Neural cell (in vitro differentiated cells): ENCODE measurements around the gene ALOX5AP.

ENCODE experiments used
- EP300 ChIP-seq: fragments of 450-650 bp; conservative IDR thresholded peaks from 2 replicates; pipeline ENCODE4 v1.6.1; 2014; ENCODE audit warnings: antibody characterized with exemption, mild to moderate bottlenecking, moderate library complexity; ENCODE audit not compliant: poor library complexity, severe bottlenecking
- EZH2 ChIP-seq: fragments of 200-600, 300-800 bp; shearing (Covaris generic), sonication (generic); IDR thresholded peaks from 2 replicates; pipeline ENCODE4 v1.6.1; 2014; ENCODE audit warnings: antibody characterized with exemption, low read length, borderline replicate concordance, mild to moderate bottlenecking; ENCODE audit not compliant: insufficient read depth, poor library complexity, severe bottlenecking
- MXI1 ChIP-seq: fragments of 450-650 bp; conservative IDR thresholded peaks from 2 replicates; pipeline ENCODE4 v1.6.1; 2014; ENCODE audit warnings: antibody characterized with exemption, mild to moderate bottlenecking; ENCODE audit not compliant: poor library complexity, severe bottlenecking
- RAD21 ChIP-seq: fragments of 450-650 bp; conservative IDR thresholded peaks from 2 replicates; pipeline ENCODE4 v1.6.1; 2014; ENCODE audit warnings: antibody characterized with exemption, mild to moderate bottlenecking, moderate library complexity
- TF ChIP-seq, protein P1 (sequence below): fragments of 450-650 bp; IDR thresholded peaks from 2 replicates; pipeline ENCODE4 v1.5.1; 2014; ENCODE audit warnings: antibody characterized with exemption, mild to moderate bottlenecking, moderate library complexity; ENCODE audit not compliant: poor library complexity, severe bottlenecking

DNA sequence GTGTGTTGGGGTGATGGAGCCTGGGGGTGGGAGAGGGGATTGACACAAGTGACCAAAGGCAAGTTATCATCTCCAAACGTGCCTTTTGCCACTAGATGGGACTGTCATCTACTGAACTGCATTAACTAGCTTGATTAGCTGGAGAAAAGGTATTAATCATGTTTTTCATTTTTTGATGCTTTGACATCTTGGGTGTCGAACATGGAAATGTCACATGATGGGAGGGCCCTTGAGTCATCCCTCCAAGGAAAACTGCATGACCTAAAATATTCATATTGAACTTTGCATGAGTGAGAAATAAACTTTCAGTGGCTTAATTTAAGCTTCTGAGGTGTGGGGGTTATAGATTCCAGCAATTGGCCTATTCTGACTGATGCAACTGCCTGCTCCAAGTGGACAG lies 73.3 kb downstream of the ALOX5AP start:
- TF ChIP-seq, protein P1, sequence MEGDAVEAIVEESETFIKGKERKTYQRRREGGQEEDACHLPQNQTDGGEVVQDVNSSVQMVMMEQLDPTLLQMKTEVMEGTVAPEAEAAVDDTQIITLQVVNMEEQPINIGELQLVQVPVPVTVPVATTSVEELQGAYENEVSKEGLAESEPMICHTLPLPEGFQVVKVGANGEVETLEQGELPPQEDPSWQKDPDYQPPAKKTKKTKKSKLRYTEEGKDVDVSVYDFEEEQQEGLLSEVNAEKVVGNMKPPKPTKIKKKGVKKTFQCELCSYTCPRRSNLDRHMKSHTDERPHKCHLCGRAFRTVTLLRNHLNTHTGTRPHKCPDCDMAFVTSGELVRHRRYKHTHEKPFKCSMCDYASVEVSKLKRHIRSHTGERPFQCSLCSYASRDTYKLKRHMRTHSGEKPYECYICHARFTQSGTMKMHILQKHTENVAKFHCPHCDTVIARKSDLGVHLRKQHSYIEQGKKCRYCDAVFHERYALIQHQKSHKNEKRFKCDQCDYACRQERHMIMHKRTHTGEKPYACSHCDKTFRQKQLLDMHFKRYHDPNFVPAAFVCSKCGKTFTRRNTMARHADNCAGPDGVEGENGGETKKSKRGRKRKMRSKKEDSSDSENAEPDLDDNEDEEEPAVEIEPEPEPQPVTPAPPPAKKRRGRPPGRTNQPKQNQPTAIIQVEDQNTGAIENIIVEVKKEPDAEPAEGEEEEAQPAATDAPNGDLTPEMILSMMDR: no peak
- TF ChIP-seq EP300 (no peak), MXI1 (no peak), RAD21 (no peak), EZH2 (no peak)
